MM.1S (cell line): ENCODE data around the gene ISG20.

Experiments used
- DNase-seq: peaks from one replicate; pipeline ENCODE4 v3.0.0-alpha.2; 2015
- H2AFZ ChIP-seq: fragments of 300-600 bp; sonication (generic); 2 replicates; pipeline ENCODE4 v1.6.0; 2016; ENCODE audit warnings: antibody characterized with exemption, low read length
- H3F3A ChIP-seq: fragments of 300-600 bp; sonication (generic); 2 replicates; pipeline ENCODE4 v1.6.1; 2016; ENCODE audit warnings: mild to moderate bottlenecking, antibody characterized with exemption, low read length, moderate library complexity, mixed read lengths; ENCODE audit not compliant: insufficient read depth
- H3K27ac ChIP-seq: fragments of 300-600 bp; sonication (generic); 2 replicates; pipeline ENCODE4 v1.5.1; 2016; ENCODE audit warnings: mild to moderate bottlenecking, low read length
- H3K27me3 ChIP-seq: fragments of 300-600 bp; sonication (generic); replicated peaks from 2 replicates; pipeline ENCODE4 v1.6.0; 2016; ENCODE audit warnings: low read length; ENCODE audit not compliant: insufficient read depth
- H3K36me3 ChIP-seq: fragments of 300-600 bp; sonication (generic); replicated peaks from 2 replicates; pipeline ENCODE4 v1.6.1; 2016; ENCODE audit warnings: mild to moderate bottlenecking, low read length, mixed read lengths; ENCODE audit not compliant: insufficient read depth
- H3K4me1 ChIP-seq: fragments of 300-600 bp; sonication (generic); 2 replicates; pipeline ENCODE4 v1.6.1; 2016; ENCODE audit warnings: low read length, mixed read lengths
- H3K4me2 ChIP-seq: fragments of 300-600 bp; sonication (generic); 2 replicates; pipeline ENCODE4 v1.6.0; 2016; ENCODE audit warnings: low read depth, low read length
- H3K4me3 ChIP-seq: fragments of 300-600 bp; sonication (generic); 2 replicates; pipeline ENCODE4 v1.5.1; 2016; ENCODE audit warnings: low read length, mixed read lengths
- H3K79me2 ChIP-seq: fragments of 300-600 bp; sonication (generic); 2 replicates; pipeline ENCODE4 v1.6.1; 2016; ENCODE audit warnings: mixed run types, low read length, mixed read lengths
- H3K9ac ChIP-seq: fragments of 300-600 bp; sonication (generic); 2 replicates; pipeline ENCODE4 v1.6.1; 2016; ENCODE audit warnings: low read length, mixed read lengths
- H3K9me2 ChIP-seq: fragments of 300-600 bp; sonication (generic); replicated peaks from 2 replicates; pipeline ENCODE4 v1.6.1; 2016; ENCODE audit warnings: mild to moderate bottlenecking, low read length, mixed read lengths; ENCODE audit not compliant: insufficient read depth
- H3K9me3 ChIP-seq: fragments of 300-600 bp; sonication (generic); replicated peaks from 2 replicates; pipeline ENCODE4 v1.6.1; 2016; ENCODE audit warnings: mild to moderate bottlenecking, low read length, mixed read lengths; ENCODE audit not compliant: insufficient read depth
- H4K20me1 ChIP-seq: fragments of 300-600 bp; sonication (generic); 2 replicates; pipeline ENCODE4 v1.6.1; 2016; ENCODE audit warnings: mild to moderate bottlenecking, low read length, moderate library complexity, mixed read lengths; ENCODE audit not compliant: insufficient read depth
- EZH2 ChIP-seq: fragments of 300-600 bp; sonication (generic); optimal IDR thresholded peaks from 2 replicates; pipeline ENCODE3; 2017; ENCODE audit warnings: low read depth, mild to moderate bottlenecking, antibody characterized with exemption, low read length, mixed read lengths
- EZH2phosphoT487 ChIP-seq: fragments of 300-600 bp; sonication (generic); IDR thresholded peaks from 2 replicates; pipeline ENCODE4 v1.6.1; 2018; ENCODE audit warnings: antibody characterized with exemption, low read length
- TF ChIP-seq, protein P1 (sequence below): fragments of 300-600 bp; sonication (generic); IDR thresholded peaks from 2 replicates; pipeline ENCODE4 v1.5.1; 2016; ENCODE audit warnings: antibody characterized with exemption, low read length, mixed read lengths

ISG20 gene

DNA sequence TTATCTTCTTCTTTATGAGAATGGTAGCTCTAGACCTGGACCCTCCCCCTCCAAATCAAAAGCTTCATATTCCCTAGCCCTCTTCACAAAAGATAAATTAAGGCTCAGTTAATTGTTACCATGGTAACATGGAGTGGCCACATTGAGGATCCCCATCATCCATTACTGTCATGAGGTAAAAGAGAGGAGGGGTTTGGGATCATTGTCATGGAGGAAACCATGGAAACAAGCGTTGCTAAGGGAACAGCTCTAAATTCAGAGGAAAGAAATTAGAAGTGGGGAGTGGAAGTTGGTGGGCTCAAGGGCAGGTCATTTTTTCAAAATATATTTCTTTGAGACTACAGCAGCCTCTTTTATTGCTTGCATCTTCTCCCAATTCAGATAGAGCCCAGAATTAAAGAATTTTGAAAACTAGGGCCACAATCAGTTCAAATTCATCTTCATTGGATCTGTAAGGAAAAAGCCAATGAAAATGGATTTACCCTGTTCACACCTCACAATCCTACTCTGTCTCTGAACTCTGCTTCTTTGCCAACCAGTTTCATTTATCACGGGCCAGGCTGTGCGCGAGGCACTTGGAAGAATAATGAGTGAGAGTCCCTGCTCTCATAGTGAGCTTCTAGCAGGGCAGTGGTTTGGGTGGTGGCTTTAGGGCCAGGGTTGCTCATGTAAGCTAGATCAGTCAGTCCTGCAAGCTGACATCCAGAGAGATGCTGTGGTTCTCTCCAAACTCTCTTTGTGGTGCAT is 29.3 kb upstream of the ISG20 start:
- Histone ChIP-seq H3K27me3 (peaks cover 26% of the 10 kb centered on the region), H2AFZ (no peak overlapping the region), H3K79me2 (no peaks in the 10 kb centered on the region), H3K4me3 (no peak overlapping the region), H3K36me3 (no peaks in the 10 kb centered on the region), H4K20me1 (no peaks in the 10 kb centered on the region), H3K4me2 (no peak overlapping the region), H3K9me3 (no peaks in the 10 kb centered on the region), H3K9me2 (no peaks in the 10 kb centered on the region), H3F3A (no peaks in the 10 kb centered on the region), H3K4me1 (no peaks in the 10 kb centered on the region), H3K9ac (no peak overlapping the region), H3K27ac (no peak overlapping the region)
- TF ChIP-seq, protein P1, sequence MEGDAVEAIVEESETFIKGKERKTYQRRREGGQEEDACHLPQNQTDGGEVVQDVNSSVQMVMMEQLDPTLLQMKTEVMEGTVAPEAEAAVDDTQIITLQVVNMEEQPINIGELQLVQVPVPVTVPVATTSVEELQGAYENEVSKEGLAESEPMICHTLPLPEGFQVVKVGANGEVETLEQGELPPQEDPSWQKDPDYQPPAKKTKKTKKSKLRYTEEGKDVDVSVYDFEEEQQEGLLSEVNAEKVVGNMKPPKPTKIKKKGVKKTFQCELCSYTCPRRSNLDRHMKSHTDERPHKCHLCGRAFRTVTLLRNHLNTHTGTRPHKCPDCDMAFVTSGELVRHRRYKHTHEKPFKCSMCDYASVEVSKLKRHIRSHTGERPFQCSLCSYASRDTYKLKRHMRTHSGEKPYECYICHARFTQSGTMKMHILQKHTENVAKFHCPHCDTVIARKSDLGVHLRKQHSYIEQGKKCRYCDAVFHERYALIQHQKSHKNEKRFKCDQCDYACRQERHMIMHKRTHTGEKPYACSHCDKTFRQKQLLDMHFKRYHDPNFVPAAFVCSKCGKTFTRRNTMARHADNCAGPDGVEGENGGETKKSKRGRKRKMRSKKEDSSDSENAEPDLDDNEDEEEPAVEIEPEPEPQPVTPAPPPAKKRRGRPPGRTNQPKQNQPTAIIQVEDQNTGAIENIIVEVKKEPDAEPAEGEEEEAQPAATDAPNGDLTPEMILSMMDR = no peak
- TF ChIP-seq EZH2phosphoT487 (no peak), EZH2 (no peak)
- no peak for DNase-seq

DNA sequence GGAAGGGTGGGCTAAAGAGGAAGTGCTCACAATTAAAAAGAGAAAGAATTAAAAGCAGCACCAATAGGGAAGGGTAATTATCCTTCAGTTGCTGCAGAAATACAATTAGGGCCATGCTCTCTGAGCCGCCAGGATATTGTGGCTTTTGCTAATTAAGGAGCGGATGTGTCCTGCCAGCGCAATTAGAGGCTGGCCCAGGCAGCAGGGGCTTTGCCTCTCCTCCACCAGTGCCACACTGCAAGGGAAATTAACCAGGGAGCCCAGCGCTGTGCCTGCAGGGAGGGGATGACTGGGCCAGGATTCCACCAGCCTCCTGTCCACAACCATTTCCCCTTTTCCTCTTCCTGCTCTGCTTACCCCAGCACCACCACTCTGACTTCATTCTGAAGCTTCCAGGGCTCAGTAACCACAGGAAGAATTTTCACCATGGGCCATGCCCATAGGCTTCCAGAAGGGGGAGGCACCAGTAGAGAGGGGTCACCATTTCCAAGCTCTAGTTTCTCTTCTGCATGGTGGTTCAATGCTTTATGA is 28.1 kb upstream of the ISG20 start:
- Histone ChIP-seq H3K27me3 (peaks cover 13% of the 10 kb centered on the region), H3K27ac (no peak overlapping the region), H3F3A (no peaks in the 10 kb centered on the region), H2AFZ (no peak overlapping the region), H3K9ac (no peak overlapping the region), H3K4me3 (no peak overlapping the region), H3K79me2 (no peaks in the 10 kb centered on the region), H3K9me2 (no peaks in the 10 kb centered on the region), H4K20me1 (no peaks in the 10 kb centered on the region), H3K4me2 (no peak overlapping the region), H3K4me1 (no peaks in the 10 kb centered on the region), H3K36me3 (no peaks in the 10 kb centered on the region), H3K9me3 (no peaks in the 10 kb centered on the region)
- TF ChIP-seq EZH2 = no peak
- no peak for TF ChIP-seq EZH2phosphoT487
- TF ChIP-seq, protein P1 = no peak
- DNase-seq = no peak

DNA sequence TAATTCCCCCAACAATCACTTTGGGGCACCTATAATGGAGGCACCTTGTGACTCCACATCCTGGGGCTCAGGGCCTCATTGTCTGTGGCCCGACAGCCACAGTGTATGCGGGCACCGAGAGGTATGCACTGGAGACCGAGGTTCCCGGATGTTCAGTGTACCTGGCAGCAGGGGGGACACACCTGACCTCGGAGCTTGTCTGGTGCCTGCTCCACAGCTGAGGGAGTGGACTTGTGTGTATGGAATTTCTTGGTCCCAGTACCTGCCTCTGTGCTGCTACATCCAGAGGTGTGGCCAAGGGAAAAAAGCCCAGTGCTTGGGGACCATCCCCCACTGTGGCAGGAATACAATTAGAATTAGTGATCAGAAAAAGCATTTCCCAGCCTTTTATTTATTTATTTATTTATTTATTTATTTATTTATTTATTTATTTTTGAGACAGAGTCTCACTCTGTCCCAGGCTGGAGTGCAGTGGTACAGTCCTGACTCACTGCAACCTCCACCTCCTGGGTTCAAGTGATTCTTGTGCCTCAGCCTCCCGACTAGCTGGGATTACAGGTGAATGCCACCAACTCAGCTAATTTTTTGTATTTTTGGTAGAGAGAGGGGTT is 26.5 kb upstream of the ISG20 start:
- H3K79me2 ChIP-seq = no peaks in the 10 kb centered on the region
- H3K9ac ChIP-seq = no peak overlapping the region
- H3K27me3 ChIP-seq = peaks cover 4% of the 10 kb centered on the region; the same call in 1 of the 2 replicates
- no peak for DNase-seq
- H4K20me1 ChIP-seq = no peaks in the 10 kb centered on the region
- H3K4me2 ChIP-seq = no peak overlapping the region
- H3K4me3 ChIP-seq = no peak overlapping the region
- no peaks in the 10 kb centered on the region for H3K9me3 ChIP-seq
- H2AFZ ChIP-seq = no peak overlapping the region
- no peaks in the 10 kb centered on the region for H3K9me2 ChIP-seq
- H3K27ac ChIP-seq = no peak overlapping the region
- H3F3A ChIP-seq = no peaks in the 10 kb centered on the region
- TF ChIP-seq EZH2phosphoT487 = no peak
- TF ChIP-seq, protein P1 = no peak
- no peaks in the 10 kb centered on the region for H3K36me3 ChIP-seq
- no peaks in the 10 kb centered on the region for H3K4me1 ChIP-seq
